ENCODE data around the gene GGTA1. TPM values are rescaled to one million over a fixed set of nuclear protein-coding genes. Genes with fewer than 3 reads are reported as not detected.

Gene GGTA1
- not detected in 5 replicates for total RNA-seq (2022; extraction: Qiagen RNA extraction; ENCODE audit: low read depth)

DNA sequence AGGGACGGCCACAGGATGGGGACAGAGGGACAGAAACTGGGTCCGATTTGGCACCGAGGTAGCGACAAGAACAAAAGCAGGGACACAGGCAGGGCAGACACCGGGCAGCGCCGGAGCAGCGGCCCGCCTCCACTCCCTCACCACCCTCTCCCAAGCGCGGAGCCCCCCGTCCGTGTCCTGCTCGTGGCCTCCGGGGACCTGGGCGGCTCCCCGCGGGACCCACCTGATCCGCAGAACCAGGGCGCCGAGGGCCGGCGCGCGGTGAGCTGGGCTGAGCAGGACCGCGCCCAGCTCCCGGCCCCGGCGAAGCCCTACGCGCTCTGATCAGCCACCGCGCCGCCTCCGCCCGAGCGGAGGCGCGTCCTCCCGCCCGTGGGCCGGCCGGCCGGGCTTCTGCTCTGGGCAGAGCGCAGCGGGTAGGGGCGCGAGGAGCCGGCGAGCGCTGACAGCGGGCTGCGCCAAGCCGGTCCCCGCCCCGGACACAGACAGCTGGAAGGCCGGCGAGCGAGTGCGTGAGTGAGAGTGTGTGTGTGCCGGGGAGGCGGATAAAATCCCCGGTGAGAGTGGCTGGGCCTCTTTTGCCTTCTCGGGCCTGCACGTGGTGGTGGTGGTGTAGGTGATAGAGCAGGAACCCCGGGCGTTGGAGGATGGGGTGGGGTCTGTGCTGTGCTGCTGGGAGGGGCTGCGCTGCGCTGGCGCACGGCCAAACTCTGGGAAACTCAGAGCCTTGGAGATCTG is at the start of gene GGTA1:
TSS of gene GGTA1 (minus strand) at position 418 of the 738 bp plus-strand sequence. CDS start 31,922 bp downstream, outside the sequence.

Other genes starting within 250 kb of the GGTA1 start
- gene GSN, start 231.7 kb downstream of the GGTA1 start, total RNA-seq (2022; extraction: Qiagen RNA extraction; ENCODE audit: low read depth) = 42.1 to 46.6 TPM (median 42.7 TPM) in 5 replicates
- gene STOM, start 129.6 kb downstream of the GGTA1 start, total RNA-seq (2022; extraction: Qiagen RNA extraction; ENCODE audit: low read depth) = 89.1 to 150 TPM (median 93.9 TPM) in 5 replicates
- gene DAB2IP, start 151.8 kb upstream of the GGTA1 start, total RNA-seq (2022; extraction: Qiagen RNA extraction; ENCODE audit: low read depth) = 11.5 to 14.9 TPM (median 13.5 TPM) in 5 replicates